Measurements from ENCODE around the gene PRR19.

Gene PRR19

DNA sequence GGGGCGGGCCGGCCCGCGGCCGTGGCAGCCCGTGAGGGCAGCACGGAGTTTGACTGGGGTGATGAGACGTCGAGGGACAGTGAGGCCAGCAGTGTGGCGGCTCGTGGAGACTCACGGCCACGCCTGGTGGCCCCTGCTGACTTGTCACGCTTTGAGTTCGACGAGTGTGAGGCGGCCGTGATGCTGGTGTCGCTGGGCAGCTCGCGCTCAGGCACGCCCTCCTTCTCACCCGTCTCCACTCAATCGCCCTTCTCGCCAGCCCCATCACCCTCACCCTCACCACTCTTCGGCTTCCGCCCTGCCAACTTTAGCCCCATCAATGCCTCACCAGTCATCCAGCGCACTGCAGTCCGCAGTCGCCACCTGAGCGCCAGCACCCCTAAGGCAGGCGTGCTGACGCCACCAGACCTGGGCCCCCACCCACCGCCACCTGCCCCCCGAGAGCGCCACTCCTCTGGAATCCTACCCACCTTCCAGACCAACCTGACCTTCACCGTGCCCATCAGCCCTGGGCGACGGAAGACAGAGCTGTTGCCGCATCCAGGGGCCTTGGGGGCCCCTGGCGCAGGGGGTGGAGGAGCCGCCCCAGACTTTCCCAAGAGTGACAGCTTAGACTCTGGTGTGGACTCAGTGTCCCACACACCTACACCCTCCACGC is 28.4 kb upstream of the PRR19 start:
- DNase-seq (ENCODE audit: insufficient read length, low spot score): no peak
- TF ChIP-seq, protein P1, sequence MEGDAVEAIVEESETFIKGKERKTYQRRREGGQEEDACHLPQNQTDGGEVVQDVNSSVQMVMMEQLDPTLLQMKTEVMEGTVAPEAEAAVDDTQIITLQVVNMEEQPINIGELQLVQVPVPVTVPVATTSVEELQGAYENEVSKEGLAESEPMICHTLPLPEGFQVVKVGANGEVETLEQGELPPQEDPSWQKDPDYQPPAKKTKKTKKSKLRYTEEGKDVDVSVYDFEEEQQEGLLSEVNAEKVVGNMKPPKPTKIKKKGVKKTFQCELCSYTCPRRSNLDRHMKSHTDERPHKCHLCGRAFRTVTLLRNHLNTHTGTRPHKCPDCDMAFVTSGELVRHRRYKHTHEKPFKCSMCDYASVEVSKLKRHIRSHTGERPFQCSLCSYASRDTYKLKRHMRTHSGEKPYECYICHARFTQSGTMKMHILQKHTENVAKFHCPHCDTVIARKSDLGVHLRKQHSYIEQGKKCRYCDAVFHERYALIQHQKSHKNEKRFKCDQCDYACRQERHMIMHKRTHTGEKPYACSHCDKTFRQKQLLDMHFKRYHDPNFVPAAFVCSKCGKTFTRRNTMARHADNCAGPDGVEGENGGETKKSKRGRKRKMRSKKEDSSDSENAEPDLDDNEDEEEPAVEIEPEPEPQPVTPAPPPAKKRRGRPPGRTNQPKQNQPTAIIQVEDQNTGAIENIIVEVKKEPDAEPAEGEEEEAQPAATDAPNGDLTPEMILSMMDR (IDR thresholded peaks at IDR 0.05; ENCODE audit: insufficient read depth, missing control alignments): no peak
- no peak for FAIRE-seq

DNA sequence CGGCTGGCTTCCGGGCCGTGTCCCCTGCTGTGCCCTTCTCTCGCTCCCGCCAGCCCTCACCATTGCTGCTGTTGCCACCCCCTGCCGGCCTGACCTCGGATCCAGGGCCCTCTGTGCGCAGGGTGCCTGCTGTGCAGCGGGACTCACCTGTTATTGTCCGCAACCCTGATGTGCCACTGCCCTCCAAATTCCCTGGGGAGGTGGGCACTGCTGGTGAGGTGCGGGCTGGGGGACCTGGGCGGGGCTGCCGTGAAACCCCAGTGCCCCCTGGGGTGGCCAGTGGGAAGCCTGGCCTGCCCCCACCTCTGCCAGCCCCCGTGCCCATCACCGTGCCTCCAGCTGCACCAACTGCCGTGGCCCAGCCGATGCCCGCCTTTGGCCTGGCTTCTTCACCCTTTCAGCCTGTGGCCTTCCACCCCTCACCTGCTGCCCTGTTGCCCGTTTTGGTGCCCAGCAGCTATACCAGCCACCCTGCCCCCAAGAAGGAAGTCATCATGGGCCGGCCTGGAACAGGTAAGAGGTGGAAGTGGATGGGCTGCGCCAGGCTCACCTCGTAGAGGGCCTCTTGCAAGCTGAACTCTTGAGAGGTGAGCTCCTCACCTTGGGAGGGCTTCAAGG is 27.8 kb upstream of the PRR19 start:
- no peak for DNase-seq (ENCODE audit: insufficient read length, low spot score)
- TF ChIP-seq, protein P1 (IDR thresholded peaks at IDR 0.05; ENCODE audit: insufficient read depth, missing control alignments): no peak
- FAIRE-seq: no peak

DNA sequence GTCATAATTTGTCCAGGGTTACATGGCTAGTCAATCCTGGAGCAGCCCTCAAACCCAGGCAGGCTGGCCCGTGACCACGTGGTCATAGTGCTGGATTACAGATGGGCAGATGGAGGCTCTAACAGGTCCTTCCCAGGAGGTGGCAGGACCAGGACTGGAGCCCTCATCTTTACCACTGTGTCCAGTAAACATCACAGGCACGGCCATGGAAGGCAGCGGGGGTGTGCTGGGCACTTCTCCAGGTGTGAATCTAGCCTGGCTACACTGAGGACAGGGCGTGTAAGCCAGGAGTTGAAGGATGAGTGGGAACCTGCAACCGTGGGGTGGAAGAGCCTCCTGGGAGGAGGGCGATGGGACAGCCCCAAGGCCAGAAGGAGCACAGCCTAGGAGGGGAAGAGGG is 26.8 kb upstream of the PRR19 start:
- TF ChIP-seq, protein P1 (IDR thresholded peaks at IDR 0.05; ENCODE audit: insufficient read depth, missing control alignments): no peak
- FAIRE-seq (no peak), DNase-seq (ENCODE audit: insufficient read length, low spot score) (no peak)

DNA sequence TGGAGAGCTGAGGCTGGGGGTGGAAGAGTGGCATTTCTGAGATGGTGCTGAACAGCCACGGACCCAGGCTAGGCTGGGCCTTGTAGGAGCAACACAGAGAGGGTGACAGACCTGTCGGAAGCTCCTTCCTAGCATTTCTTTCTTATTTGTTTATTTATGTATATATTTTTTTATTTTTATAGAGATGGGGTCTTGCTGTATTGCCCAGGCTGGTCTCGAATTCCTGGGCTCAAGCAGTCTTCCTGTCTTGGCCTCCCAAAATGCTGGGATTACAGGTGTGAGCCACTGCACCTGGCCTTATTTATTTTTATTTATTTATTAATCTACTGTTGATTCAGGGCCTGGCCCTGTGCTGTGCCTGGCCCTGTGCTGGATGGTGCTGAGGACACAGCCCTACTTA is 26.4 kb upstream of the PRR19 start:
- no peak for FAIRE-seq
- DNase-seq (ENCODE audit: insufficient read length, low spot score): no peak
- TF ChIP-seq, protein P1 (IDR thresholded peaks at IDR 0.05; ENCODE audit: insufficient read depth, missing control alignments): no peak

DNA sequence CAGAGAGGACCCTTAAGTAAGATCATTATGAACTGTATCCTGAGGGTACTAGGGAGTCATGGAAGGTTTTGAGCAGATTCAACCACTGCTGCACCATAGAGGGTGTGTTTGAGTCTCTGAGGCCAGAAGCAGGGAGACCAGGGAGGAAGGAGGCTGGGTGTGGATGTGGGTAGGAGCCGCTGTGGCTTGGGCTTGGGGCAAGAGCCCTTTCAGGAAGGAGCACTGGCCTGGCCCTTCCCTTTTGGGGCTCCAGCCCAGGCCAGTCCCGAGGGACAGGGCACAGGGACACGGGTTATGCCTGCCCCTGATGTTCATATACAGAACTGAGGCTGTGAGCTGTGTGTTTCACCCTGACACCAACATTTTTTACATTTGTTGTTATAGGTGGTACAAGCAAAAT is 25.6 kb upstream of the PRR19 start:
- no peak for FAIRE-seq
- TF ChIP-seq, protein P1 (IDR thresholded peaks at IDR 0.05; ENCODE audit: insufficient read depth, missing control alignments): no peak
- no peak for DNase-seq (ENCODE audit: insufficient read length, low spot score)

- TF ChIP-seq, protein P1 (IDR thresholded peaks at IDR 0.05; ENCODE audit: insufficient read depth, missing control alignments): no peak
- DNase-seq (ENCODE audit: insufficient read length, low spot score) (no peak), FAIRE-seq (no peak)
These were observed 25.1 kb upstream of the PRR19 start for GRCh38 chr19:42276821-42277220.

GRCh38 chr19:42277821-42278451 is 24.0 kb upstream of the PRR19 start:
- FAIRE-seq (no peak), DNase-seq (ENCODE audit: insufficient read length, low spot score) (no peak)
- TF ChIP-seq, protein P1 (IDR thresholded peaks at IDR 0.05; ENCODE audit: insufficient read depth, missing control alignments): no peak

All from D721Med (cell line).